Stomach (tissue), 4 donors: Measurements from ENCODE around the gene ST13.
"Not testable (repeated sequence)": the region's sequence is repeated elsewhere in the genome, so short reads cannot be mapped to it uniquely, and the experiment has no call there.

Source experiments
- EP300 ChIP-seq: sonication (generic); formaldehyde crosslinking; IDR thresholded peaks from one replicate; pipeline ENCODE4 v1.6.1; 2017; ENCODE audit warnings: antibody characterized with exemption
- POLR2A ChIP-seq, 4 donors: fragments of 450-650 bp; IDR thresholded peaks; one replicate each; pipeline ENCODE4 v1.6.1; 2016; ENCODE audit warnings: antibody characterized with exemption in 4 of 4, control low read depth in 2 of 4, mild to moderate bottlenecking in 1 of 4, moderate library complexity in 1 of 4

- not testable (repeated sequence) for TF ChIP-seq EP300; POLR2A (IDR thresholded peaks at IDR 0.05)
These were observed 11.9 kb upstream of the ST13 start for GRCh38 chr22:40868379-40868778.
